Glomerular endothelial cell (primary cell): ENCODE results near the gene ZMYND12. TPM values are rescaled to one million over a fixed set of nuclear protein-coding genes. Genes with fewer than 3 reads are reported as not detected.
A peak's percentile ranks its signal among the peaks of the same experiment; 100 is the strongest.

ENCODE experiments used
- DNase-seq: peaks from one replicate; pipeline ENCODE4 v3.0.0-alpha.2; 2011; ENCODE audit warnings: low read depth, low spot score; ENCODE audit errors: extremely low read depth
- total RNA-seq: library from RNA; depleted of rRNA; stranded (reverse); fragments of >200 nt; gene quantifications from 2 replicates; pipeline ENCODE4 v1.2.3, GENCODE V29; 2015

ZMYND12 gene
- total RNA-seq, 1 donor from 2014 or later = not detected

GRCh38 chr1:42449256-42449655, 6.6 kb downstream of the ZMYND12 start:
- no peak for DNase-seq

- DNase-seq = no peak
These were observed 13.2 kb downstream of the ZMYND12 start for GRCh38 chr1:42442662-42443061.

GRCh38 chr1:42439940-42440339, 15.9 kb downstream of the ZMYND12 start:
- DNase-seq = peak; percentile 51

- no peak for DNase-seq
These were observed 21.5 kb downstream of the ZMYND12 start for GRCh38 chr1:42434340-42434739.

GRCh38 chr1:42433369-42433768, 22.5 kb downstream of the ZMYND12 start:
- no peak for DNase-seq

GRCh38 chr1:42432714-42433113, 23.1 kb downstream of the ZMYND12 start:
- DNase-seq = no peak

GRCh38 chr1:42431514-42431913, 24.3 kb downstream of the ZMYND12 start:
- no peak for DNase-seq

- no peak for DNase-seq
These were observed 25.3 kb downstream of the ZMYND12 start for GRCh38 chr1:42430286-42431135.

- no peak for DNase-seq
These were observed 26.2 kb downstream of the ZMYND12 start for GRCh38 chr1:42429603-42430002.

GRCh38 chr1:42427240-42427639, 28.6 kb downstream of the ZMYND12 start:
- peak; percentile 51 for DNase-seq

GRCh38 chr1:42424201-42424600, 31.6 kb downstream of the ZMYND12 start:
- no peak for DNase-seq

- DNase-seq = no peak
These were observed 32.1 kb downstream of the ZMYND12 start for GRCh38 chr1:42423681-42424080.

- no peak for DNase-seq
These were observed 33.1 kb downstream of the ZMYND12 start for GRCh38 chr1:42422737-42423136.

GRCh38 chr1:42420911-42421585, 34.8 kb downstream of the ZMYND12 start:
- DNase-seq = no peak

GRCh38 chr1:42420121-42420520, 35.7 kb downstream of the ZMYND12 start:
- no peak for DNase-seq

- DNase-seq = no peak
These were observed 36.5 kb downstream of the ZMYND12 start for GRCh38 chr1:42419126-42419821.

- no peak for DNase-seq
These were observed 37.3 kb downstream of the ZMYND12 start for GRCh38 chr1:42418516-42418915.

- DNase-seq = no peak
These were observed 38.7 kb downstream of the ZMYND12 start for GRCh38 chr1:42417166-42417565.

- no peak for DNase-seq
These were observed 41.0 kb downstream of the ZMYND12 start for GRCh38 chr1:42414551-42415496.

- no peak for DNase-seq
These were observed 51.9 kb downstream of the ZMYND12 start for GRCh38 chr1:42403880-42404400.
